Calu3 (cell line): Measurements from ENCODE around the gene GPR42. TPM values are rescaled to one million over a fixed set of nuclear protein-coding genes. Genes with fewer than 3 reads are reported as not detected.

Experiments used
- BruUV-seq: library from RNA; stranded (reverse); fragments of 400-500 nt; replicated peaks from 2 replicates; lab custom pipeline; 2021; lab: Mats Ljungman, UMichigan
- CTCF ChIA-PET: fragments of 300-600 bp; sonication (Branson Sonifier 250); formaldehyde crosslinking; loops from one replicate; lab custom pipeline; 2022; ENCODE audit warnings: antibody characterized with exemption; lab: Charles Lee
- DNase-seq: peaks from one replicate; pipeline ENCODE4 v3.0.0; 2022
- H3K27ac Mint-ChIP-seq: one replicate; pipeline ENCODE4 v1.8.0; 2022; ENCODE audit warnings: mixed read lengths; ENCODE audit not compliant: unreplicated experiment
- H3K27me3 Mint-ChIP-seq: one replicate; pipeline ENCODE4 v1.8.0; 2022; ENCODE audit warnings: mixed read lengths; ENCODE audit not compliant: unreplicated experiment
- H3K36me3 Mint-ChIP-seq: one replicate; pipeline ENCODE4 v1.8.0; 2022; ENCODE audit warnings: mild to moderate bottlenecking, moderate library complexity, mixed read lengths; ENCODE audit not compliant: insufficient read depth, unreplicated experiment
- H3K4me1 Mint-ChIP-seq: one replicate; pipeline ENCODE4 v1.8.0; 2022; ENCODE audit warnings: mild to moderate bottlenecking, low read depth, mixed read lengths; ENCODE audit not compliant: unreplicated experiment
- H3K4me3 Mint-ChIP-seq: one replicate; pipeline ENCODE4 v1.8.0; 2022; ENCODE audit warnings: mild to moderate bottlenecking, low read depth, moderate library complexity, mixed read lengths; ENCODE audit not compliant: unreplicated experiment
- H3K9me3 Mint-ChIP-seq: one replicate; pipeline ENCODE4 v1.8.0; 2022; ENCODE audit warnings: low read depth, mixed read lengths; ENCODE audit not compliant: unreplicated experiment
- intact Hi-C: fragments of 100-400 bp; cut with micrococcal nuclease; formaldehyde crosslinking; loops from one replicate; pipeline ENCODE4 v1.10.0; 2022; ENCODE audit not compliant: unreplicated experiment
- total RNA-seq: library from RNA; stranded (reverse); gene quantifications from 2 replicates; pipeline ENCODE4 v1.2.3, GENCODE V29; 2022
- TF ChIP-seq, protein P1 (sequence below): fragments of 200-600 bp; IDR thresholded peaks from one replicate; pipeline ENCODE4 v1.8.0; 2022; ENCODE audit warnings: antibody characterized with exemption; ENCODE audit not compliant: unreplicated experiment

The GPR42 gene
- total RNA-seq, 1 experiment from 2014 or later, result not detected

- CTCF ChIA-PET, result no interaction called here
- DNase-seq, result no peak
- Mint-ChIP-seq H3K9me3 (no peaks in the 10 kb centered on the region), H3K4me1 (no peaks in the 10 kb centered on the region), H3K36me3 (no peaks in the 10 kb centered on the region), H3K27me3 (peaks cover 89% of the 10 kb centered on the region), H3K4me3 (no peak overlapping the region), H3K27ac (no peak overlapping the region)
- no TSS peak for BruUV-seq
- TF ChIP-seq, protein P1, sequence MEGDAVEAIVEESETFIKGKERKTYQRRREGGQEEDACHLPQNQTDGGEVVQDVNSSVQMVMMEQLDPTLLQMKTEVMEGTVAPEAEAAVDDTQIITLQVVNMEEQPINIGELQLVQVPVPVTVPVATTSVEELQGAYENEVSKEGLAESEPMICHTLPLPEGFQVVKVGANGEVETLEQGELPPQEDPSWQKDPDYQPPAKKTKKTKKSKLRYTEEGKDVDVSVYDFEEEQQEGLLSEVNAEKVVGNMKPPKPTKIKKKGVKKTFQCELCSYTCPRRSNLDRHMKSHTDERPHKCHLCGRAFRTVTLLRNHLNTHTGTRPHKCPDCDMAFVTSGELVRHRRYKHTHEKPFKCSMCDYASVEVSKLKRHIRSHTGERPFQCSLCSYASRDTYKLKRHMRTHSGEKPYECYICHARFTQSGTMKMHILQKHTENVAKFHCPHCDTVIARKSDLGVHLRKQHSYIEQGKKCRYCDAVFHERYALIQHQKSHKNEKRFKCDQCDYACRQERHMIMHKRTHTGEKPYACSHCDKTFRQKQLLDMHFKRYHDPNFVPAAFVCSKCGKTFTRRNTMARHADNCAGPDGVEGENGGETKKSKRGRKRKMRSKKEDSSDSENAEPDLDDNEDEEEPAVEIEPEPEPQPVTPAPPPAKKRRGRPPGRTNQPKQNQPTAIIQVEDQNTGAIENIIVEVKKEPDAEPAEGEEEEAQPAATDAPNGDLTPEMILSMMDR, result no peak
- intact Hi-C loops, result no loop called here
These were observed 38.3 kb downstream of the GPR42 start for GRCh38 chr19:35409191-35409590.

GRCh38 chr19:35410487-35410886 lies 39.6 kb downstream of the GPR42 start:
- H3K9me3 Mint-ChIP-seq, result no peaks in the 10 kb centered on the region
- TF ChIP-seq, protein P1, result no peak
- no peak for DNase-seq
- intact Hi-C loops, result no loop called here
- no peaks in the 10 kb centered on the region for H3K4me1 Mint-ChIP-seq
- H3K27me3 Mint-ChIP-seq, result peaks cover 90% of the 10 kb centered on the region
- CTCF ChIA-PET, result no interaction called here
- no TSS peak for BruUV-seq
- H3K27ac Mint-ChIP-seq, result no peak overlapping the region
- no peaks in the 10 kb centered on the region for H3K36me3 Mint-ChIP-seq
- H3K4me3 Mint-ChIP-seq, result no peak overlapping the region

GRCh38 chr19:35414442-35414841 lies 43.6 kb downstream of the GPR42 start:
- no peak for DNase-seq
- H3K9me3 Mint-ChIP-seq, result no peaks in the 10 kb centered on the region
- no peak overlapping the region for H3K27ac Mint-ChIP-seq
- H3K27me3 Mint-ChIP-seq, result peaks cover 91% of the 10 kb centered on the region
- no peaks in the 10 kb centered on the region for H3K4me1 Mint-ChIP-seq
- CTCF ChIA-PET, result no interaction called here
- H3K36me3 Mint-ChIP-seq, result no peaks in the 10 kb centered on the region
- BruUV-seq, result no TSS peak
- intact Hi-C loops, result no loop called here
- TF ChIP-seq, protein P1, result no peak
- H3K4me3 Mint-ChIP-seq, result no peak overlapping the region

DNA sequence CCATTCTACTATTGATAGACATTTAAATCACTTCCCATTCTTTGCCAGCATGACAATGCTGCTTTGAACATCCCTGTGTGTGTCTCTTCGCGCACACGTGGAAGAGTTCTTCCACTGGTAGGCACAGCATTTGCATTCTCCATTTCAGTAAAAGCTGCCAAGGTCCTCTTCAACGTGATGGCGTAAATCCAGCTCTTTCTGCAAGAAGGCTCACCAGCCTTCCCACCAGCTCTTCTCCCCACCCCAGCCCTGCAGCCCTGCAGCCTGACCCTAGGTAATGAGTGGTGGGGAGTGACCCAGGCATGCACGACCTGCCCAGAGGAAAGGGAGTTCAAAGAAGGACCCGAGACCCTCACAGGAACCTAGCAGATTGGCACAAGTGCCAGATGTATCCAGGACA lies 45.5 kb downstream of the GPR42 start:
- intact Hi-C loops, result no loop called here
- H3K27me3 Mint-ChIP-seq, result peaks cover 72% of the 10 kb centered on the region
- TF ChIP-seq, protein P1, result no peak
- H3K9me3 Mint-ChIP-seq, result no peaks in the 10 kb centered on the region
- H3K4me1 Mint-ChIP-seq, result peaks cover 9% of the 10 kb centered on the region
- CTCF ChIA-PET, result interaction anchor here (0.9 kb wide), 1 partner anchor 64 kb away, joined by 3 read pairs; no protein-coding TSS in a partner anchor
- H3K4me3 Mint-ChIP-seq, result no peak overlapping the region
- no peaks in the 10 kb centered on the region for H3K36me3 Mint-ChIP-seq
- H3K27ac Mint-ChIP-seq, result no peak overlapping the region
- BruUV-seq, result no TSS peak
- DNase-seq, result no peak
